HG03280 (cell line): Measurements from ENCODE around the gene KIAA0825.
"Not testable (repeated sequence)": the region's sequence is repeated elsewhere in the genome, so short reads cannot be mapped to it uniquely, and the experiment has no call there.

Experiments used
- ATAC-seq: cut with Tn5 transposase; IDR thresholded peaks from one replicate; pipeline ENCODE4 v1.9.1; 2021; ENCODE audit warnings: mild to moderate bottlenecking, moderate library complexity; ENCODE audit not compliant: unreplicated experiment

KIAA0825 gene

GRCh38 chr5:94140300-94140699 is 478.1 kb downstream of the KIAA0825 start:
- ATAC-seq: no peak

GRCh38 chr5:94130077-94130476 is 488.3 kb downstream of the KIAA0825 start:
- ATAC-seq: no peak

- no peak for ATAC-seq
Observed at GRCh38 chr5:94125107-94125506, 493.3 kb downstream of the KIAA0825 start.

- not testable (repeated sequence) for ATAC-seq
Observed at GRCh38 chr5:94116317-94116716, 502.1 kb downstream of the KIAA0825 start.

GRCh38 chr5:94113087-94113486 is 505.3 kb downstream of the KIAA0825 start:
- no peak for ATAC-seq

GRCh38 chr5:94111209-94112004 is 507.0 kb downstream of the KIAA0825 start:
- peak; percentile 100 for ATAC-seq

- ATAC-seq: no peak
Observed at GRCh38 chr5:94103514-94104245, 514.7 kb downstream of the KIAA0825 start.
